GM18505 (cell line): Measurements from ENCODE around the gene RASGEF1C.

Experiments
- ATAC-seq: cut with Tn5 transposase; IDR thresholded peaks from one replicate; pipeline ENCODE4 v1.9.1; 2021; ENCODE audit not compliant: unreplicated experiment
- POLR2A ChIP-seq: IDR thresholded peaks from 4 replicates; pipeline ENCODE4 v1.6.1; 2011; ENCODE audit warnings: borderline replicate concordance; ENCODE audit not compliant: insufficient read depth, insufficient read length; ENCODE audit errors: extremely low read depth

The RASGEF1C gene

GRCh38 chr5:180180421-180180820, 28.6 kb downstream of the RASGEF1C start:
- ATAC-seq: no peak
- TF ChIP-seq POLR2A: no peak

GRCh38 chr5:180179442-180180420, 29.3 kb downstream of the RASGEF1C start:
- no peak for ATAC-seq
- TF ChIP-seq POLR2A: no peak

- TF ChIP-seq POLR2A: no peak
- ATAC-seq: no peak
Measured at GRCh38 chr5:180178531-180179441, 30.2 kb downstream of the RASGEF1C start.

GRCh38 chr5:180176191-180176590, 32.8 kb downstream of the RASGEF1C start:
- TF ChIP-seq POLR2A: no peak
- ATAC-seq: no peak

DNA sequence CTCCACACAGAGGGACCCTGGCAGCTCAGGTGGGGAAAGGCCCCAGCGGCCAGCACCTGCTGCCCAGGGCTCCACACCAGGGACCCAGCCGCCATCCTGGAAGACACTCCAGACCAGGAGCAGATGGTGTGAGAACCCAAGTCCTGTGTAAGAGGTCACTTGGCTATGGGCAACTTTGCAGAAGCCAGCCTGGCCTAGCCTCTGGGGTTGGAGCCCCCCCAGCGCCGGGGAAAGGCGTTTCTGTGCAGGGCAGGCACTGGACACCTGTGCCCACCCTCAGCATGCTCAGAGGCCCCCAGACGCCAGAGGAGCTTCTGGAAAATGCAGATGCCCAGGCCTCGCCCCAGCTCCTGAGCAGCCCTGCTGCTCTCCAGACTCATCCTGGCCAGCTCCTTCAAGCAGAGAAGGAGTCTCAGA, 34.0 kb downstream of the RASGEF1C start:
- no peak for TF ChIP-seq POLR2A
- no peak for ATAC-seq

DNA sequence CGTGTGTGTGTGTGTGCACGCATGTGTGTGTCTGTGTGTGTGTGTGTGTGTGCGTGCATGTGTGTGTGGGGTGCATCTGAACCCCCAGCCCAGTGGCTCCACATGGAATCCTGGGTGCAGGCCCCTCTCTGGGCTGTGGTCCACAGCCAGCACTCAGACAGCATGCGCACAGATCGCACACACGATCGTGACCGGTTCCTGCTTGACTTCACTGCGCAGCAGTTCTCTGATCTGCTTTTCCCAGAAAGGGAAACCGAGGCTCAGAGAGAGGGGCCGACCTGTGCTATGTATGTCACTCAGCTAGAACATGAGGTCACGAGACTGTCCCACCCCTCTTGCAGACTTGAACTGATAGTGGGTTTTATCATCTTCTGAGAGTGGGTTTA, 34.4 kb downstream of the RASGEF1C start:
- TF ChIP-seq POLR2A: no peak
- ATAC-seq: no peak

GRCh38 chr5:180173875-180174586, 35.0 kb downstream of the RASGEF1C start:
- no peak for TF ChIP-seq POLR2A
- ATAC-seq: no peak

- no peak for ATAC-seq
- no peak for TF ChIP-seq POLR2A
Measured at GRCh38 chr5:180173198-180173544, 35.8 kb downstream of the RASGEF1C start.

DNA sequence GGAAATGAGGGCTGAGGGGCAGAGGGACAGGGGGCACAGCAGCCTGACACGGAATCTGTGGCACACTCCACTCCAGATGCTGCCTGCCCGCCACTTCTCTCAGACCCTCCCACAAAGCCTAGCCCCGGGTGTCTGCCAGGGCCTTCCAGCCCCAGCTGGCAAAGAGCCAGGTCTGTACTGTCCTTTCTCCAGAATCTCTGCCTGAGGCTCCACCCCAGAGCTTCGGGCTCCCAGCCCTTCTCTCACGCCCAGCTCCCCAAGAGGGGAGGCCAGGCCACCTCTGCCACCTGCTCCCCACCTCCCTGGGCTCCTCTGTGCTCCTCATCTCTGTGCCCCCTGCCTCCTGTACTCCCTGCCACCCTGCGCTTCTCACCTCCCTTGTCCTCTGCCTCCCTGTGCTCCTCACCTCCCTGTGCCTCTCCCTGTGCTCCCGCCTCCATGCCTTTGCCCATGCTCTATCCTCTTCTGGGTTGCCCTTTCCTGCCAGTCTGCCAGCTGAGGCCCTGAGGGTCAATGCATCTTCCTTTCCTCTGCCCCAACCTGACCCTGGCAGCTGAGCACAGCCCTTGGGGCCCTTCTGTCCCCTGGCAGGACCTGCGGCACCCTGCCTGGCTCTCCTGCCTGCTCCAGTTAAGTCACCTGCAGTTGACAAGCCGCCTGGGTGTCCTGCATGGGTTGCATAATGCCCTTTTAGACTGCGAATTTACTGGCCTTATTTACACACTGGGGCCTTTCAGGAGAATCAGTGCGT, 36.4 kb downstream of the RASGEF1C start:
- no peak for ATAC-seq
- no peak for TF ChIP-seq POLR2A

DNA sequence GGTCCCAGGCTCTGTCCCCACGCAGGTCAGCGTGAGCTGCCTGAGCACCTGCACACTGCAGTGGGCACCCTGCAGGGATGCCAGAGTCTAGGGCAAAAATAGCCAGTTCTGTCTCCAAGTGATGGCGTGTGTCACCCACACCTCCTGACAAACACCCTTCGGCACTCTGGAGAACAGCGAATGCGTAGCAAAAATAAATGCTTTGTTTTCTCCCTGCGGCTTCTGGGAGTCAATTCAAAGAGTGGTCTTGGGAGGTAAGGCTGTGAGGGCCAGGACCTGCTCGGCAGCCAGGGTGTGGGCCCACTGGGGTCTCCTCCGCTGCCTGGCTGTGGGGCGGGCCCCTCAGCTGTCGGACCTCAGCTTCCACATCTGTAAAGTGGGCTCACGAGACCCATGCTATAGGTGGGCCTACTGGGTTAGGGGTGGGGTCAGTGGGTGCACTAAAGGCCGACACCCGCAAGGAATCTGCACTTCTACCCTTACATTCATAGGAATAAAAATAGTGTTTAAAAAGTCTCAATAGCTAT, 37.4 kb downstream of the RASGEF1C start:
- ATAC-seq: no peak
- TF ChIP-seq POLR2A: no peak

- TF ChIP-seq POLR2A: no peak
- ATAC-seq: no peak
Measured at GRCh38 chr5:180170810-180171567, 38.0 kb downstream of the RASGEF1C start.

DNA sequence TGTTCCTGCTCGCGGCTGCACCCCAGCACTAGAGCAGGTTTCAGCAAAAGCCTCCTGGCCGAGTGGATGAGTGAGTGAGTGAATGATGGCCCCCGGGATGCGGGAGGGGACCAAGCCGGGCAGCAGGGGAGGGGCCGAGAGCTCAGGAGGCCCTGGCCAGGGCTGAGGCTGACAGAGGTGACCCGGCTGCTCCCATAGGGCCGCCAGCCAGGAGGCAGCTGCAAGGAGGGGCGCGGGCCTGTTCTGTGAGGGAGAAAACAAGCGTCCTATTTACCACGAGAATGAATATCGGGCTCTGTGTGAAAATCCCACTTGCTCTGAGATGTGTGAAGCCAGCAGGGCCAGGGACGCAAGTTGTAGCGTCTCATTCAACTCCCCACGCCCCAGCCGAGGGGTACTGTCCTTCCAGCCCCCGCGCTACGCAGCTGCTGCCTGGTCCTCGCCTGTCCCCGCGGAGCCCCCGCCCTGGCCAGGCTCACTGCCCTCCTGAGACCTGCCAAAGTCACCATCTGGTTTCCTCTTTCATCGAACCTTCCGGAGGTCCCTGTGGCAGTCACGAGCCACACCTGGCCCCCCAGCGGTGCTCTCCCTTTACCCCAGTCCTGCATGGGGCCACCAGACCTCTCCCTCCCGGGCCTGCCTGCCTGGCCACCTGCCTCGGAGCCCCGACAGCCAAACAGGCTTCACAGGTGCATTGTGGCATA, 38.8 kb downstream of the RASGEF1C start:
- TF ChIP-seq POLR2A: no peak
- ATAC-seq: no peak
